Omental fat pad (tissue), 4 donors: ENCODE results near the gene GGT1. TPM values are rescaled to one million over a fixed set of nuclear protein-coding genes. Genes with fewer than 3 reads are reported as not detected.
"Not testable (repeated sequence)": the region's sequence is repeated elsewhere in the genome, so short reads cannot be mapped to it uniquely, and the experiment has no call there.

Experiments
- ATAC-seq: fragments of 150-250 bp; one replicate; pipeline ENCODE4 v1.9.1; 2016; ENCODE audit warnings: mild to moderate bottlenecking, moderate library complexity; ENCODE audit not compliant: low FRiP score
- DNase-seq: peaks from one replicate; pipeline ENCODE4 v3.0.0-alpha.2; 2019; ENCODE audit warnings: low spot score
- CTCF ChIP-seq, 3 donors: fragments of 450-650 bp; IDR thresholded peaks; one replicate each; pipeline ENCODE4 v1.5.1; 2016 to 2017; ENCODE audit warnings: antibody characterized with exemption in 3 of 3, mild to moderate bottlenecking in 3 of 3, moderate library complexity in 2 of 3
- total RNA-seq, 4 donors: library from RNA; depleted of rRNA; stranded (reverse); fragments of >200 nt; gene quantifications; one replicate each; pipeline ENCODE4 v1.1.0, GENCODE V29; 2016

The GGT1 gene
- total RNA-seq, 4 donors from 2014 or later = 1.1 to 5.5 (median 4.5) TPM

- TF ChIP-seq CTCF (IDR thresholded peaks at IDR 0.05) = no peak
- no peak for DNase-seq
- ATAC-seq = no peak
Observed at GRCh38 chr22:24588757-24589481, 14.1 kb upstream of the GGT1 start.

- TF ChIP-seq CTCF (IDR thresholded peaks at IDR 0.05) = no peak
- ATAC-seq (no peak), DNase-seq (no peak)
Observed at GRCh38 chr22:24589518-24590030, 13.4 kb upstream of the GGT1 start.

GRCh38 chr22:24590596-24591173 lies 12.3 kb upstream of the GGT1 start:
- DNase-seq (no peak), ATAC-seq (no peak)
- TF ChIP-seq CTCF (IDR thresholded peaks at IDR 0.05) = no peak

GRCh38 chr22:24591286-24591830 lies 11.6 kb upstream of the GGT1 start:
- no peak for DNase-seq
- no peak for TF ChIP-seq CTCF (IDR thresholded peaks at IDR 0.05)
- ATAC-seq = no peak

GRCh38 chr22:24592058-24592850 lies 10.7 kb upstream of the GGT1 start:
- no peak for TF ChIP-seq CTCF (IDR thresholded peaks at IDR 0.05)
- DNase-seq (no peak), ATAC-seq (peak; percentile 30)

- no peak for TF ChIP-seq CTCF (IDR thresholded peaks at IDR 0.05)
- peak; percentile 89 for ATAC-seq
- peak; percentile 43 for DNase-seq
Observed at GRCh38 chr22:24592851-24593558, 10.0 kb upstream of the GGT1 start, which contains the start of gene LRRC75B. LRRC75B (minus strand) TSS chr22:24593073; CDS start chr22:24593039, 34 bp downstream.

- not testable (repeated sequence) for ATAC-seq, DNase-seq
Observed at GRCh38 chr22:24593559-24593835, 9.5 kb upstream of the GGT1 start.
